ENCODE measurements around the gene ST3GAL4. TPM values are rescaled to one million over a fixed set of nuclear protein-coding genes. Genes with fewer than 3 reads are reported as not detected.

The ST3GAL4 gene
- total RNA-seq, 1 donor from 2014 or later, result 73.1 TPM

- peak overlapping the region; percentile 51 for H3K27ac Mint-ChIP-seq (ENCODE audit: unreplicated experiment)
- H3K27me3 Mint-ChIP-seq (ENCODE audit: unreplicated experiment), result no peaks in the 10 kb centered on the region
- no peak overlapping the region for H3K4me3 Mint-ChIP-seq (ENCODE audit: unreplicated experiment)
- peaks cover 6% of the 10 kb centered on the region for H3K36me3 Mint-ChIP-seq (ENCODE audit: unreplicated experiment)
- no peaks in the 10 kb centered on the region for H3K9me3 Mint-ChIP-seq (ENCODE audit: unreplicated experiment)
- H3K4me1 Mint-ChIP-seq (ENCODE audit: unreplicated experiment), result peaks cover 49% of the 10 kb centered on the region
- TF ChIP-seq, protein P1, sequence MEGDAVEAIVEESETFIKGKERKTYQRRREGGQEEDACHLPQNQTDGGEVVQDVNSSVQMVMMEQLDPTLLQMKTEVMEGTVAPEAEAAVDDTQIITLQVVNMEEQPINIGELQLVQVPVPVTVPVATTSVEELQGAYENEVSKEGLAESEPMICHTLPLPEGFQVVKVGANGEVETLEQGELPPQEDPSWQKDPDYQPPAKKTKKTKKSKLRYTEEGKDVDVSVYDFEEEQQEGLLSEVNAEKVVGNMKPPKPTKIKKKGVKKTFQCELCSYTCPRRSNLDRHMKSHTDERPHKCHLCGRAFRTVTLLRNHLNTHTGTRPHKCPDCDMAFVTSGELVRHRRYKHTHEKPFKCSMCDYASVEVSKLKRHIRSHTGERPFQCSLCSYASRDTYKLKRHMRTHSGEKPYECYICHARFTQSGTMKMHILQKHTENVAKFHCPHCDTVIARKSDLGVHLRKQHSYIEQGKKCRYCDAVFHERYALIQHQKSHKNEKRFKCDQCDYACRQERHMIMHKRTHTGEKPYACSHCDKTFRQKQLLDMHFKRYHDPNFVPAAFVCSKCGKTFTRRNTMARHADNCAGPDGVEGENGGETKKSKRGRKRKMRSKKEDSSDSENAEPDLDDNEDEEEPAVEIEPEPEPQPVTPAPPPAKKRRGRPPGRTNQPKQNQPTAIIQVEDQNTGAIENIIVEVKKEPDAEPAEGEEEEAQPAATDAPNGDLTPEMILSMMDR (IDR thresholded peaks at IDR 0.05), result peak; percentile 92
- DNase-seq (ENCODE audit: extremely low spot score, unreplicated experiment), result peak; percentile 91
Observed at GRCh38 chr11:126310200-126310991, 45.1 kb upstream of the ST3GAL4 start.

DNA sequence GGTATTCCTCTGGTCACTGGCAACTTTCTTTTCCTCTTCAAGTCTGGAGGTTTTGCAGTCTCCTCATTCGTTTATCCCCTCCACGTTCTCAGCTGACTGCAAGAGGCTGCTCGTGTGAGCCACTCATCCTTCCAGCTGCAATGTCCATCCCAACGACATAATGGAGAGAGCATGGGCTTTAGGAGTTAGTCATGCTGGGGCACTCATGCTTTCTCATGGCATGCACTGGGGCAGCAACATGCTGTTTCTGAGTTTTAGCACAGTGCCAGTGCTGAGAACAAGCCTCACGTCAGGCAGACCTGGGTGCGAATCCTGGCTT, 44.5 kb upstream of the ST3GAL4 start:
- Mint-ChIP-seq H3K27ac (ENCODE audit: unreplicated experiment) (no peak overlapping the region), H3K27me3 (ENCODE audit: unreplicated experiment) (no peaks in the 10 kb centered on the region), H3K36me3 (ENCODE audit: unreplicated experiment) (peaks cover 8% of the 10 kb centered on the region), H3K4me3 (ENCODE audit: unreplicated experiment) (no peak overlapping the region), H3K4me1 (ENCODE audit: unreplicated experiment) (peaks cover 46% of the 10 kb centered on the region), H3K9me3 (ENCODE audit: unreplicated experiment) (no peaks in the 10 kb centered on the region)
- no peak for DNase-seq (ENCODE audit: extremely low spot score, unreplicated experiment)
- TF ChIP-seq, protein P1 (IDR thresholded peaks at IDR 0.05), result no peak

DNA sequence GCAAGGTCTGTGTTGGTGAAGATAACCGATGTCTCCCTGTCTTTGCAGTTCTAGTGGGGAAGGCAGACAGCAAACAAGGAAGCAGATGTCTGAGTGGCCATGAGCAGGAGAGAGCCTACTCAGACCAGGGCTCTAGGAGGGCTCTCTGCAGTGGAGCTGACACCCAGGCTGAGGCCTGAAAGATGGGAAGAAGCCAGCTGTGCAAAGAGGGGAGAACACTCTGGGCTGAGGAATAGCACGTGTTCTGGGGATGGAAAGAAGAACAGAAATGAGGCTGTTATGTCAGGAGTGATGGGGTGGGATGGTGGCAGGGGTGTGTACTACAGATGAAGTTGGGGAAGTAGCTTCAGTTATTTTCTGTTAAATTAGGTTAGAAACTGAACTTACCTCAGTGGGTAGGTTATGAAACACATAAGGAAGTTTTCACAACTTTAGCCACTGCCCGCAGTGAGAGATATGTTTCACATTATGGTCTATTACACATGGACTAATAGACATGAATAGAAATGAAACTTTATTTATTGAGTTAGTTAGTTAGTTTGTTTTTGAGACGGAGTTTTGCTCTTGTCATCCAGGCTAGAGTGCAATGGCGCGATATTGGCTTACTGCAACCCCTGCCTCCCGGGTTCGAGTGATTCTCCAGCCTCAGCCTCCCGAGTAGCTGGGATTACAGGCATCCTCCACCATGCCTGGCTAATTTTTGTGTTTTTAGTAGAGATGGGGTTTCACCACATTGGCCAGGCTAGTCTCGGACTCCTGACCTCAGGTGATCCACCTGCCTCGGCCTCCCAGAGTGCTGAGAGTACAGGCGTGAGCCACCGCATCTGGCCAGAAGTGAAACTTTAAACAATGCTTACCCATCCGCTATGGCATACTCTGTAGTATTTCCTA, 43.8 kb upstream of the ST3GAL4 start:
- Mint-ChIP-seq H3K27me3 (ENCODE audit: unreplicated experiment) (no peaks in the 10 kb centered on the region), H3K27ac (ENCODE audit: unreplicated experiment) (no peak overlapping the region), H3K9me3 (ENCODE audit: unreplicated experiment) (no peaks in the 10 kb centered on the region), H3K4me1 (ENCODE audit: unreplicated experiment) (peaks cover 46% of the 10 kb centered on the region), H3K4me3 (ENCODE audit: unreplicated experiment) (no peak overlapping the region), H3K36me3 (ENCODE audit: unreplicated experiment) (peaks cover 14% of the 10 kb centered on the region)
- DNase-seq (ENCODE audit: extremely low spot score, unreplicated experiment), result no peak
- TF ChIP-seq, protein P1 (IDR thresholded peaks at IDR 0.05), result no peak

- Mint-ChIP-seq H3K4me1 (ENCODE audit: unreplicated experiment) (peaks cover 48% of the 10 kb centered on the region), H3K9me3 (ENCODE audit: unreplicated experiment) (no peaks in the 10 kb centered on the region), H3K4me3 (ENCODE audit: unreplicated experiment) (no peak overlapping the region), H3K27me3 (ENCODE audit: unreplicated experiment) (no peaks in the 10 kb centered on the region), H3K36me3 (ENCODE audit: unreplicated experiment) (peaks cover 14% of the 10 kb centered on the region), H3K27ac (ENCODE audit: unreplicated experiment) (no peak overlapping the region)
- TF ChIP-seq, protein P1 (IDR thresholded peaks at IDR 0.05), result no peak
- no peak for DNase-seq (ENCODE audit: extremely low spot score, unreplicated experiment)
Observed at GRCh38 chr11:126312961-126313360, 42.5 kb upstream of the ST3GAL4 start.

DNA sequence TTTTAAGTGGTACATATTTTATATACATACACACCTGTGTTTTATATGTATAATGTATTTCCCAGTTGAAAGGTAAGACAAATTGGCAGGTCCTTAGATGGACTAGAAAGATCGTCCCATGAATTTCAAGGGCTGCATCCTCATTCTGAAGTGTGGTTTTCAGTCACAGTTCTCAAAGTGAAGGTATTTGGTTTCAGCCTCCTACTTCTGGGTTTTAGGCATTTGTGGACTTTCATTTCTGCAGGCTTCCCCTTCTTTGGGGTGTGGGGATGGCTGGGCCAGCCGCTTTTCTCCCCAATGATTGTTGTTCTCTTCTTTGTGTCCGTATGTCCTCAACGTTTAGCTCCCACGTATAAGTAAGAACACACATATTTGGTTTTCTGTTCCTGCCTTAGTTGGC, 41.7 kb upstream of the ST3GAL4 start:
- Mint-ChIP-seq H3K4me3 (ENCODE audit: unreplicated experiment) (no peak overlapping the region), H3K27ac (ENCODE audit: unreplicated experiment) (no peak overlapping the region), H3K9me3 (ENCODE audit: unreplicated experiment) (no peaks in the 10 kb centered on the region), H3K36me3 (ENCODE audit: unreplicated experiment) (peaks cover 14% of the 10 kb centered on the region), H3K4me1 (ENCODE audit: unreplicated experiment) (peaks cover 49% of the 10 kb centered on the region), H3K27me3 (ENCODE audit: unreplicated experiment) (no peaks in the 10 kb centered on the region)
- TF ChIP-seq, protein P1 (IDR thresholded peaks at IDR 0.05), result no peak
- no peak for DNase-seq (ENCODE audit: extremely low spot score, unreplicated experiment)
